HG03575 (cell line): ENCODE measurements around the gene EFNA4.

Experiments
- ATAC-seq: cut with Tn5 transposase; IDR thresholded peaks from one replicate; pipeline ENCODE4 v1.9.1; 2021; ENCODE audit not compliant: unreplicated experiment, insufficient number of reproducible peaks, low FRiP score; ENCODE audit errors: extremely low read depth

EFNA4 gene

GRCh38 chr1:155069551-155070157 is 6.1 kb downstream of the EFNA4 start:
- ATAC-seq = no peak

DNA sequence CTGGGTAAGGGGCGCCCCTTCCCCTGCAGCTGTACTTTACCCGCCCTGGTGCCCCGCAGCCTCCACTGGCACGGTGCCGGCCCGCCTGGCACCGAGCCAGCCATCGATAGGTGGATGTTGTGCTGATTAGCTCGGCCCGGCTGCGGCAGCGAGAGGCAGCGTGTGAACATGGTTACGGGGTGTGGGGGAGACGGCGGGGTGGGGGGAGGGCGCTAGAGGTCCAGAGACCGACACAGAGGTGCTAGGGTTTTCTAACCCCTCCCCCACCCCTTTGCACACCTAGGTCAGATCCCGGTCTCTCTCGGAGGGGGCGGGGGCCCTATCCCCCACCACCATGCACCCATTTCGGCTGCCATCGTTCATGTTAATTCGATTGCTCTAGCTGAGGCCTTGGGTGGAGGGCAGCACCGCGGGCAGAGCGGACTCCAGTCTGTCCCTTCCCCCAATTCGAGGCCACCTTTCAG is 6.7 kb downstream of the EFNA4 start:
- ATAC-seq = no peak

- no peak for ATAC-seq
These were observed 7.4 kb downstream of the EFNA4 start for GRCh38 chr1:155070721-155071569.

GRCh38 chr1:155071701-155072100 is 8.2 kb downstream of the EFNA4 start:
- no peak for ATAC-seq

DNA sequence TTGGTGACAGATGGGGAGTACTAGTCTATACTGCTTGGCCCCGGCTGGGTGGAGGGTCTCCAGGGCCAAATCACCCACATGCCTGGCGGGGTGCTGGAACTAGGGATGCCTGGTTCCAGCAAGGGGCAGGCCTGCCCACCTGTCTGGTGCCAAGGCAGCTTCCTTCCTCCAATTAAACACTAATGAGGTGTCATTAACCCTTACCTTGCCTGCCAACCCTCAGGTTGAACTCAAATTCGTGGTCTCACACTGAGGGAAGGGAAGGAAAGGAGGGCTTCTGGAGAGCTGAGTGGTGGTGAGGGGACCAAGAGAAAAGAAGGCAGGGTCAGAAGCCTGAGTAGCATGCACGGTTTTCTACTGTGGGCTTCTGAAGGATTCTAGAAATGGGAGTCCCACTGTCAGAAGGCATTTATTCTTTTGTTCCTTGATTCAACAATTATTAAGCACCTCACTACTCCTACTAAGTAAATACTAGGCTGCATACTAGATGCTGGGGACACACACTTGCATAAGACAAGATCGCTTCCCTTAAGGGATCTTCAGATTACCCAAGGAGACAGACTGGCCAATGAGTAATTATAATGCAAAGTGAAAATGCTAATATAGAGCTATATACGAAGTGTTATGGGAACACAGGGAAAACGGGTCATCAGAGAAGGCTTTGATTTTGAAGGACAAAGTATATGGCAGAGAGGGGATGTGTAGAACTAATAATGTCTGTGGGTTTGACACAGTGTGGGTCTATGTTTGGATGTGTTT is 9.2 kb downstream of the EFNA4 start:
- ATAC-seq = no peak

GRCh38 chr1:155073377-155074242 is 10.1 kb downstream of the EFNA4 start:
- ATAC-seq = no peak

DNA sequence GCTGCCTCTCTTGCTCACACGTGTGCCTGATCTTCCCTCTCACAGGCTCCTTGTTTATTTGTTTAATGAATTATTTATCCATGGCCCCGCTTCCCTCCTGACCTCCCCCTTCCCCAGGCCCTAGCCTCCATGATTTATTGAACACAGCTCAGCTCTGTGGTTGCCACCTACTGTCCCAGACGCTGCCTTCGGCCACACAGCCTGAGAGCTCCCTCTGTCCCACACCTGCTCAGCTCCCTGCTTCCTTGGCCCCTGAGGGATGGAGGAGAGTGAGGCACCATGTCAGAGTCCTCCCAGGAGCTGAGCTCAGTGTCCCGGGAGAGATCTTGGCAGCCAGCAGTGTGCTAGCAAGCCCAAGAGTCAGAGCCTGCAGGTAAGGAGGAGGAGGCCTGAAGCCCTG is 12.0 kb downstream of the EFNA4 start:
- no peak for ATAC-seq

GRCh38 chr1:155076371-155076770 is 12.8 kb downstream of the EFNA4 start:
- ATAC-seq = no peak

- ATAC-seq = no peak
These were observed 13.8 kb downstream of the EFNA4 start for GRCh38 chr1:155077346-155077745.

DNA sequence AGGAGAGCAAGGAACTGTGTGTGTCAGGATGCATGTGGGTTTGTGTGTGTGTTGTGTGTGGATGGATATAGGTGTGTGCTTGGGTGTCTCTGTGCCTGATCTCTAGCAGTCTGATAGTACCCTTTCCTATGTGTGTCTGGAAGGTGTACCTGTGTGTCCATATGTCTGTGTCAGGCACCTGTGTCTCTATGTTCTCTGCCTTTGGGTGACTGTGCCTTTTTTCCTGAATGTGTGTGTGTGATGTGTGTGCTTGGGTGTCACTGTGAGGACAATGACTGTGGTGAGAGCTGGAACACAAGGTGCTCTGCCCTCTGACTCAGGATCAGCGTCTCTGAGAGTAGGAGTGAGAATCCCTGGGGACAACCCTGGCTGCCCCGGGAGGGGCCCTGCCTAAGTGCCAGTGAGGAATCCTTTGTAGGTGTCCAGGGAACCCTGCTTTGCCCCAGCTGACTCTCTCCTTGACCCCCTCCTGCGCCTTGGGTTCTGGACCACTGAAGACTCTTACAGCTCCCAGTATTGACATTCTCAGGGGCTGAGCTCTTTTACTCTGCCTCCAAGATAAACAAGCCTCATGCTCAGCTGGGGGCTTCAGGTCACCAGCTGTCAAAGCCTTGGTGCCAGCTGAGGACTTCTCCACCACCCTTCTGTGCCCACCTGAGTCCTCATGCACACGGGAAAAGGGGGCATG is 14.4 kb downstream of the EFNA4 start:
- no peak for ATAC-seq

DNA sequence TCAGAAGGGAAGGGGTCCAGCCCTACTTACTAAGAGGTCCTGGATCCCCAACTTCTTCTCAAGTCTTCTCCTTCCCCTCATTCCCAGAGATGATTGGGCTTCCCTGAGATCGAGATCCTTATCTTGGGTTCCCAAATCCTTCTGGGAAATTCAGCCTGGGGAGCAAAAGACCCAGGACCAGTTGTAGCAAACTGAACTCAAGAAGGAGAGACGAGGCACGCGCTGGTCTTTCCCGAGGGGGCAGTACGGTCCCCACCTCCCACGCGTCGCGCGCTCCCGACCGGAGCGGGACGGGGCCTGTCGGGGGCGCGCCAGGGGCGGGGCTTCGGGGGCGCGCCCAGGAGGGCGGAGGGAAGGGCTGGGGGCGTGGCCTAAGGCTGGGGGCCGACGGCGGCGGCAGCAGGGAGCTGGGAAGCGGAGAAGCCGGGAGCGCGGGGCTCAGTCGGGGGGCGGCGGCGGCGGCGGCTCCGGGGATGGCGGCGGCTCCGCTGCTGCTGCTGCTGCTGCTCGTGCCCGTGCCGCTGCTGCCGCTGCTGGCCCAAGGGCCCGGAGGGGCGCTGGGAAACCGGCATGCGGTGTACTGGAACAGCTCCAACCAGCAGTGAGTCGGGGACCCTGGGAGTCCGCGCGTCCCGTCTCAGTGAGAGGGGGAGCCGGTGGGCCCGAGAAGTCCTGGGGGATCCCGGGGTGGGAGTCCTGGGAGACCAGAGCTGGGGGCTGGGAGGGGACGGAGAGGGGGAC is 15.1 kb downstream of the EFNA4 start, which contains the start of gene EFNA3:
Gene EFNA3 (plus strand): TSS at position 369 of the 741 bp plus-strand sequence. CDS start 105 bp downstream, at position 474.
- ATAC-seq = no peak

- no peak for ATAC-seq
These were observed 15.6 kb downstream of the EFNA4 start for GRCh38 chr1:155079210-155079486.

DNA sequence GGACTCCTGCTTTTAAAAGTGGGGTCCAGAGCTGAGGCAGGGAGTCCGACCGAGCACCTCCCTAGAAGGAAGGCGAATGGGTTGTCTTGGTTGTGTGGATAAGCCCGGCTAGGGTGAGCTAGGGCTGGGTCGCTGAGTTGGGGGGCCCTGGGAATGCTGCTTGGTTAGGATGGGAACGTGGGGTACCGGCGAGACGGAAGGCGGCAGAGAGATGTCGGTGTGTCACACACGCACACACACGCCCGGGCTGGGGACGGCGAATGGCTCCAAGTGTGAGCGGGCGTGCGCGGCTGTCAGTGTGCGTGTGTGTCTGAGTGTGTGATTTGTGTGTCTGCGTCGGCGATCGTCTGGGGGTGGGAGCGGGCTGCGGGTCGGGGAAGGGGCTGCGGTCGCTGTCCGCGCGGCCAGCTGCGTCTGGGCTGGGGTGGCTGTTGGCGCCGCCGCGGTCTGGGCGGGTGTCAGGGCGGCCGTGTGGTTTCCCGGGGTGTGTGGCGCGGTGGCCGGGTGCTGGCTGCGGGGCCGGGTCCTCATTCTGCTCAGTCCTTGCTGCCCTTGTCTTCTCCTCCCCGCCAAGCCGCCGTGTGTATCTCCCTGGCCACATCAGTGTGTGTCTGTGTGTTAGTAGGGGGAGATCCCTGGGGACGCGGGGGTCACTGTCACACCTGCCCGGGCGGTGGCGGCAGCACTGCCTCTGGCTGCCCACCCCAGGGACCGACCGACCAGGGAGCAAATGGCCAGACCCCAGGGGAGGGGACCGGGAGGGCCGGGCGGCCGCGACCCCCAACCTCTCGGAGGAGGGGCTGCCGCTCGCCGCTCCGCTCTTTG is 16.2 kb downstream of the EFNA4 start:
- ATAC-seq = no peak

DNA sequence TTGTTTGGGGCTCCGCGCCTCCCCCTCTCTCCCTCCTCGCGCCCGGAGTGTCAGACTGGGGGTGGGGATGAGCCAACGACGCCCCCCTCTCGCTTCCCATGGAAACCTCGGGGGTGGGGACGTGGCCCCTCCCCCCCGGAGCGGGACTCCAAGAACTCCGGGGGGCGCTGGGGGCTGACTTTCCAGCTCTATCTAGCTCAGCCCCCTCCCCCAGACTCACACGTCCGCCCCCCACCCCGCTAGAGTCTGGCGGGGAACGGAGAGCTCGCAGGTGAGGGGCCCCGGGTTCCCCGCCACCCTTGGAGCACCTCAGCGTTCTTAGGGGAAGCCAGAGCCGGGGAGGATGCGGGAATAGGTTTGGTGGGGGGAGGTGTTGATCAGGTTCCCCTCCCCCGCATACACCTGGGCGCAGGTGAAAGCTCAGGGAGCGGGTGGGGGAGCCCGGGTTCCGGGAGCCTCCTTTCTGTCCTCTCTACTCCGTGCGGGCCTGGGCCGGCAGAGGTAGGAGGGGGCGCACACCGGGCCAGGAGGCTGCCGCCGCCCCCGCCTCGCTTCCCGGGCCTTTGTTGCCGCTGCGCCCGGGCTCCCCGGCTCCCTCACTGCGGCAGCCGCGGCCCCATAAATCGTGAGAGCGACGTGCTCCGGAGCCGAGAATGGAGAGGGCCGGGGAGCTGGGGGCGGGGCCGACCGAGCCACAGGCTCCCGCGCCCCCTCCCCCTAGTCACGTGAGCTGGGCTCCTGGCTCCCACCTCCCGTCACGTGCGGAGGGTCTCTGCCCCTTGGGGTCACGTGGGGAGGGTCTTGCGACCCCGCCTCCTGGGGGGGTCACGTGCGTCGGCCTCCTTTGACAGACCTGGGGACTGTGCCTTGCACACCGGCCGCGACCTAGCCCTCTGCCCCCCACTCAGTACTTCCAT is 17.0 kb downstream of the EFNA4 start:
- no peak for ATAC-seq

GRCh38 chr1:155081472-155082300 is 18.1 kb downstream of the EFNA4 start:
- ATAC-seq = no peak
